A549 (cell line): Measurements from ENCODE around the gene SYNPR.

Experiments
- CBX8 ChIP-seq: fragments of 200-600 bp; sonication (generic); IDR thresholded peaks from 2 replicates; pipeline ENCODE4 v1.6.1; 2016
- CEBPB ChIP-seq, 2 experiments: fragments of >200 bp in 1 of 2; sonication (Bioruptor Twin) in 1 of 2; formaldehyde crosslinking in 1 of 2; IDR thresholded peaks; 2 replicates each; pipeline ENCODE4 v1.6.1; 2012 to 2016
- CTCF ChIP-seq: fragments of >200 bp; sonication (Bioruptor Twin); formaldehyde crosslinking; IDR thresholded peaks from 3 replicates; pipeline ENCODE4 v1.5.1; 2016
- HMGXB4 ChIP-seq: fragments of 250-450 bp; sonication (Bioruptor Pico); IDR thresholded peaks from 2 replicates; pipeline ENCODE4 v1.5.0; 2021; ENCODE audit warnings: mild to moderate bottlenecking, moderate library complexity, borderline replicate concordance
- JUN ChIP-seq, 2 experiments: fragments of >200 bp; sonication (Bioruptor Twin); formaldehyde crosslinking; IDR thresholded peaks; 2 replicates in 1 of 2; 3 replicates in 1 of 2; pipeline ENCODE4 v1.6.1; 2016 to 2017
- JUNB ChIP-seq: fragments of >200 bp; sonication (Bioruptor Twin); formaldehyde crosslinking; IDR thresholded peaks from 2 replicates; pipeline ENCODE4 v1.6.1; 2016
- MAZ ChIP-seq: fragments of 150-350 bp; IDR thresholded peaks from 2 replicates; pipeline ENCODE4 v1.6.1; 2014; ENCODE audit warnings: antibody characterized with exemption, low read depth, low read length, borderline replicate concordance
- MYC ChIP-seq: IDR thresholded peaks from 2 replicates; pipeline ENCODE4 v1.6.1; 2012; ENCODE audit warnings: mild to moderate bottlenecking, inconsistent platforms, low read length, improper control_type of control experiment, borderline replicate concordance
- POLR2A ChIP-seq: IDR thresholded peaks from 2 replicates; pipeline ENCODE4 v1.6.1; 2012; ENCODE audit warnings: mild to moderate bottlenecking, low read length
- RAD21 ChIP-seq, 2 experiments: fragments of >200 bp in 1 of 2; sonication (Bioruptor Twin) in 1 of 2; formaldehyde crosslinking in 1 of 2; IDR thresholded peaks in 1 of 2; conservative IDR thresholded peaks in 1 of 2; 2 replicates in 1 of 2; 3 replicates in 1 of 2; pipeline ENCODE4 v1.6.1; 2012 to 2018; ENCODE audit warnings: inconsistent platforms in 1 of 2
- REST ChIP-seq: fragments of 200-600 bp; sonication (generic); IDR thresholded peaks from 2 replicates; pipeline ENCODE4 v1.6.1; 2016; ENCODE audit warnings: antibody characterized with exemption, mild to moderate bottlenecking, moderate library complexity
- RNF2 ChIP-seq: fragments of 200-600 bp; sonication (generic); IDR thresholded peaks from 2 replicates; pipeline ENCODE4 v1.6.1; 2016; ENCODE audit warnings: low read depth, mild to moderate bottlenecking, antibody characterized with exemption, moderate library complexity, borderline replicate concordance
- SMC3 ChIP-seq: fragments of >200 bp; sonication (Bioruptor Twin); formaldehyde crosslinking; IDR thresholded peaks from 3 replicates; pipeline ENCODE4 v1.6.1; 2018; ENCODE audit warnings: inconsistent platforms
- SREBF2 ChIP-seq: fragments of 450-650 bp; IDR thresholded peaks from 2 replicates; pipeline ENCODE4 v1.6.1; 2014; ENCODE audit warnings: mild to moderate bottlenecking, moderate library complexity

DNA sequence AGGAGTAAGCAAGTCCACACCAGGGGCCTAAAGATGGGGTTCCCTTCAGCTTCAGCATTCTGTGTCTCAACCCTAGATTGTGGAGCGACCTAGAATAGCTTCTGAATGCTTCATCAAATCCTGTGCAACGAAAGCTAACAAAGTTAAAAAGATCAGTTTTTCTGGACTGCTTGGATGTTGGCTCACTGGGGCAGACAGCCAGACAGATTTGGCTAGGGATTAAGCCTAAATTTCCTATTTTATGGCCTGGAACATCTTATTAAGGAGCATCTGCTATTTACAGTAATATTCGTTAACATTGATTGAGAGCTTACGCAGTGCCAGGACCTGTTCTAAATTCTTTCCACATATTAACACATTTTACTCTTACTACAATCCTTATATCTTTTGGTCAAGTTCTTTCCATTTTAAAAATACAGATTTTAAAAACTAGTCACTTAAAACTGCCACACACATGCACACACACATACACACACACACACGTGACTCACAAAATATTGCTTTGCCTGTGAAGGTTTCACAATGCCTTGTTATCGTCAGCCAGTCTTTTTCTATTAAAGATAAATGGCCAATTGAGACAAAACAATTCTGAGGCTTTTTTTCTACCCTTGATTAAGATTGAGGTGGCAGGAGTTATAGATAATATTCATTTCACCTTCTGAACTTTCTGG lies 201.0 kb downstream of the SYNPR start:
- no peak for TF ChIP-seq CTCF
- TF ChIP-seq HMGXB4 (CRISPR knock-in tag) = no peak
- TF ChIP-seq RAD21 (conservative IDR thresholded peaks at IDR 0.05 in 1 of 2, IDR thresholded peaks at IDR 0.05 in 1 of 2) = no peak
- TF ChIP-seq CEBPB (IDR thresholded peaks at IDR 0.05) = no peak
- TF ChIP-seq CBX8 = no peak
- TF ChIP-seq REST = no peak
- no peak for TF ChIP-seq SMC3
- TF ChIP-seq RNF2 = no peak
- TF ChIP-seq JUNB = no peak
- TF ChIP-seq POLR2A = no peak
- no peak for TF ChIP-seq MYC
- no peak for TF ChIP-seq MAZ
- no peak for TF ChIP-seq SREBF2
- TF ChIP-seq JUN (IDR thresholded peaks at IDR 0.05) = no peak
